CD4-positive, alpha-beta T cell (primary cell): Measurements from ENCODE around the gene RIMKLB. TPM values are rescaled to one million over a fixed set of nuclear protein-coding genes. Genes with fewer than 3 reads are reported as not detected.
"Not testable (repeated sequence)": the region's sequence is repeated elsewhere in the genome, so short reads cannot be mapped to it uniquely, and the experiment has no call there.

Experiments
- ATAC-seq: fragments of 200-7000 bp; cut with Tn5 transposase; one replicate; pipeline ENCODE4 v1.10.0; 2022; ENCODE audit warnings: mild to moderate bottlenecking; ENCODE audit not compliant: poor library complexity
- CTCF ChIA-PET: fragments of 350-600 bp; sonication (Branson Sonifier 250); formaldehyde crosslinking; loops from one replicate; lab custom pipeline; 2021; ENCODE audit warnings: antibody characterized with exemption, inconsistent platforms; lab: Charles Lee
- POLR2A ChIA-PET: fragments of 350-600 bp; sonication (Branson Sonifier 250); formaldehyde crosslinking; loops from one replicate; lab custom pipeline; 2021; ENCODE audit warnings: antibody characterized with exemption, inconsistent platforms; lab: Charles Lee
- DNase-seq, 14 experiments: peaks; one replicate each; pipeline ENCODE4 v3.0.0-alpha.2; 2013 to 2020; ENCODE audit warnings: mixed read lengths in 2 of 14
- H3K27ac ChIP-seq, 2 donors: one replicate each; pipeline versions ENCODE4 v1.5.1 to v1.7.0; 2013; ENCODE audit warnings: low read length in 2 of 2, low read depth in 1 of 2, mild to moderate bottlenecking in 1 of 2
- H3K27me3 ChIP-seq, 2 experiments: 1 replicate in 1 of 2; 2 replicates in 1 of 2; pipeline versions ENCODE4 v1.6.1 to v1.7.0; 2013; ENCODE audit warnings: low read length in 2 of 2, control low read depth in 1 of 2, mild to moderate bottlenecking in 1 of 2, moderate library complexity in 1 of 2; ENCODE audit not compliant: insufficient read depth in 2 of 2, control insufficient read depth in 1 of 2
- H3K36me3 ChIP-seq: one replicate; pipeline ENCODE4 v1.6.1; 2013; ENCODE audit warnings: low read length, control low read depth; ENCODE audit not compliant: insufficient read depth
- H3K4me1 ChIP-seq: one replicate; pipeline ENCODE4 v1.6.1; 2013; ENCODE audit warnings: low read length, control low read depth; ENCODE audit not compliant: insufficient read depth
- H3K4me3 ChIP-seq: one replicate; pipeline ENCODE4 v1.5.1; 2013; ENCODE audit warnings: mild to moderate bottlenecking, low read length, moderate library complexity
- H3K9me3 ChIP-seq, 2 experiments: 1 replicate in 1 of 2; 2 replicates in 1 of 2; pipeline versions ENCODE4 v1.6.1 to v1.7.0; 2013; ENCODE audit warnings: low read length in 2 of 2, mild to moderate bottlenecking in 2 of 2, control low read depth in 1 of 2, moderate library complexity in 1 of 2; ENCODE audit not compliant: control insufficient read depth in 1 of 2, insufficient read depth in 1 of 2
- H3K27ac Mint-ChIP-seq: one replicate; pipeline ENCODE4 v1.8.0; 2020; ENCODE audit warnings: mixed read lengths
- H3K27me3 Mint-ChIP-seq: one replicate; pipeline ENCODE4 v1.8.0; 2021; ENCODE audit warnings: mixed read lengths
- H3K36me3 Mint-ChIP-seq: one replicate; pipeline ENCODE4 v1.8.0; 2021; ENCODE audit warnings: low read depth, mixed read lengths
- H3K4me1 Mint-ChIP-seq: one replicate; pipeline ENCODE4 v1.8.0; 2021; ENCODE audit warnings: low read depth, mixed read lengths
- H3K4me3 Mint-ChIP-seq: one replicate; pipeline ENCODE4 v1.8.0; 2020; ENCODE audit warnings: mild to moderate bottlenecking, mixed read lengths
- H3K9me3 Mint-ChIP-seq: one replicate; pipeline ENCODE4 v1.8.0; 2020; ENCODE audit warnings: mixed read lengths
- intact Hi-C, 2 experiments: fragments of 100-400 bp; cut with DNase I in 1 of 2; cut with micrococcal nuclease in 1 of 2; formaldehyde crosslinking; loops; one replicate each; pipeline versions ENCODE4 v1.15.1 to v1.9.0; 2023 to 2025; cut with DNase I, micrococcal nuclease
- total RNA-seq, 174 experiments: library from RNA in 2 of 174; stranded (reverse) in 2 of 174; gene quantifications; one replicate each; pipeline ENCODE4 v1.2.3 and lab custom pipeline; 2021 to 2026
- TF ChIP-seq, protein P1 (sequence below): fragments of 200-600 bp; IDR thresholded peaks from one replicate; pipeline ENCODE4 v1.8.0; 2022; ENCODE audit warnings: antibody characterized with exemption, mild to moderate bottlenecking

RIMKLB gene
- total RNA-seq, 2 experiments from 2014 or later, result 14.8 to 15.2 TPM

DNA sequence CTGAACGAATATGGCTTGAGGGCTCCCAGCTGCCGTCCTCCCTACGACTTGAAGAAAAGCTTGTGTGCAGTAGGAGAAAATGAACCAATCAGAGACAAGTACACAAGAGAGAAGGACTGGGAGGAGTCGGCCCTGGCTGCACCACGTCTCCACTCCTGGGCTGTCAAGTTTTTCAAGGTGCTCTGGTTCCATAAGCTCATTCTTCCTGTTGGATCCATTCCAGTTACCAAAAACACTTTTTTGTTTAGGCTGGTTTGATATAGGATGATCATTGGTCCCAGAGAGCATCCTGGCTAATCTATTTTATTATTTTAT, 121.8 kb downstream of the RIMKLB start:
- H3K4me1 ChIP-seq, result no peaks in the 10 kb centered on the region

DNA sequence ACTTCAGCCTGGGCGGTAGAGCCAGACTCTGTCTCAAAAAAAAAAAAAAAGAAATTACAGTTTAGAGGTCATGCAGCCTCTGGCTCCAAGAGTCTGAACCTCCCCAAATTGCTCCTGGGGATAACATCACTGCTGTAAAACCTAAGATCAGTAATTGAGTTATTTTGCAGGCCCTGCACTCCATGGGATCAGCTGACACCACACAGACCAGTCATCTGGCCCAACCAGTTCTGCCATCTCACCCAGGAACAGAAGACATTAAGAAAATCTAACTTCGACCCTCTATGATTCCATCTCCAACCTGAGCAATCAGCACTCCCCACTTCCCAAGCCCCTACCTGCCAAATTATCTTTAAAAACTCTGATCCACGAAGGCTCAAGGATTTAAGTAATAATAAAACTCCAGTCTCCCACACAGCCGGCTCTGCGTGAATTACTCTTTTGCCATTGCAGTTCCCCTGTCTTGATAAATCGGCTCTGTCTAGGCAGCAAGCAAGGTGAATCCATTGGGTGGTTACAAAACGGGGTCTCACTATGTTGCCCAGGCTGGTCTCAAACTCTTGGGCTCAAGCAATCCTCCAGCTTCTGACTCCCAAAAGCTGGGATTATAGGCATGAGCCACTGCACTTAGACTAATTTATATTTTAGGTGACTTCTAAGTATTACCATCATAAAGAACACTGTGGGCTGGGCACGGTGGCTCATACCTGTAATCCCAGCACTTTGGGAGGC, 123.1 kb downstream of the RIMKLB start:
- intact Hi-C loops, H3K36me3 Mint-ChIP-seq, CTCF ChIA-PET, ATAC-seq, H3K4me1 ChIP-seq, H3K27me3 ChIP-seq, H3K4me1 Mint-ChIP-seq, POLR2A ChIA-PET, H3K36me3 ChIP-seq, H3K9me3 Mint-ChIP-seq, H3K27ac Mint-ChIP-seq, H3K27me3 Mint-ChIP-seq, H3K9me3 ChIP-seq, DNase-seq, H3K4me3 Mint-ChIP-seq, H3K27ac ChIP-seq, H3K4me3 ChIP-seq: not testable (repeated sequence)

More for the DNA sequence above, 121.8 kb downstream of the RIMKLB start:
- no peak overlapping the region for H3K4me3 Mint-ChIP-seq
- no peaks in the 10 kb centered on the region for H3K27me3 Mint-ChIP-seq
- no peaks in the 10 kb centered on the region for H3K9me3 Mint-ChIP-seq
- H3K27ac ChIP-seq, result no peak overlapping the region
- no peak for DNase-seq
- intact Hi-C loops, result no loop called here
- H3K4me1 Mint-ChIP-seq, result no peaks in the 10 kb centered on the region
- no peaks in the 10 kb centered on the region for H3K36me3 Mint-ChIP-seq
- ChIA-PET CTCF (no interaction called here), POLR2A (no interaction called here)
- no peak overlapping the region for H3K27ac Mint-ChIP-seq
- no peak overlapping the region for H3K4me3 ChIP-seq
- TF ChIP-seq, protein P1, sequence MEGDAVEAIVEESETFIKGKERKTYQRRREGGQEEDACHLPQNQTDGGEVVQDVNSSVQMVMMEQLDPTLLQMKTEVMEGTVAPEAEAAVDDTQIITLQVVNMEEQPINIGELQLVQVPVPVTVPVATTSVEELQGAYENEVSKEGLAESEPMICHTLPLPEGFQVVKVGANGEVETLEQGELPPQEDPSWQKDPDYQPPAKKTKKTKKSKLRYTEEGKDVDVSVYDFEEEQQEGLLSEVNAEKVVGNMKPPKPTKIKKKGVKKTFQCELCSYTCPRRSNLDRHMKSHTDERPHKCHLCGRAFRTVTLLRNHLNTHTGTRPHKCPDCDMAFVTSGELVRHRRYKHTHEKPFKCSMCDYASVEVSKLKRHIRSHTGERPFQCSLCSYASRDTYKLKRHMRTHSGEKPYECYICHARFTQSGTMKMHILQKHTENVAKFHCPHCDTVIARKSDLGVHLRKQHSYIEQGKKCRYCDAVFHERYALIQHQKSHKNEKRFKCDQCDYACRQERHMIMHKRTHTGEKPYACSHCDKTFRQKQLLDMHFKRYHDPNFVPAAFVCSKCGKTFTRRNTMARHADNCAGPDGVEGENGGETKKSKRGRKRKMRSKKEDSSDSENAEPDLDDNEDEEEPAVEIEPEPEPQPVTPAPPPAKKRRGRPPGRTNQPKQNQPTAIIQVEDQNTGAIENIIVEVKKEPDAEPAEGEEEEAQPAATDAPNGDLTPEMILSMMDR, result no peak
- H3K36me3 ChIP-seq, result no peaks in the 10 kb centered on the region
- no peaks in the 10 kb centered on the region for H3K27me3 ChIP-seq
- no peaks in the 10 kb centered on the region for H3K9me3 ChIP-seq
- no peak for ATAC-seq

DNA sequence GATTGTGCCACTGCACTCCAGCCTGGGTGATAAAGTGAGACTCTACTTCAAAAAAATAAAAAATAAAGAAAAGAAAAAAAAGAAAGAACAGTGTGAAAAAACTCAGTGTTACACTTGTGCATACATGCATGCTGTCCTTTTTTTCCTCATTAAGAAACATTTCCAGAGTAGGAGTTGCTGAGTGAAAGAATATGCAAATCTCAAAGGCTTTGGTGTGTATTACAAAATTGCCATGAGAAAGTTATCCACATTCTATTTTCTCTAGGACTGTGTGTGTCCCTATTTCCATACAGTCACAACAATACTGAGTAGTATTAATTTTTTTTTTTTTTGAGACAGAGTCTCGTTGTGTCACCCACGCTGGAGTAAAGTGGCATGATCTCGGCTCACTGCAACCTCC, 123.8 kb downstream of the RIMKLB start:
- Mint-ChIP-seq H3K4me3 (no peak overlapping the region), H3K27me3 (no peaks in the 10 kb centered on the region), H3K4me1 (no peaks in the 10 kb centered on the region), H3K27ac (no peak overlapping the region), H3K9me3 (no peaks in the 10 kb centered on the region), H3K36me3 (no peaks in the 10 kb centered on the region)
- TF ChIP-seq, protein P1, result no peak
- Histone ChIP-seq H3K27me3 (no peaks in the 10 kb centered on the region), H3K27ac (no peak overlapping the region), H3K36me3 (no peaks in the 10 kb centered on the region), H3K9me3 (peaks cover 0 to 4% of the 10 kb centered on the region in 2 experiments), H3K4me3 (no peak overlapping the region), H3K4me1 (no peaks in the 10 kb centered on the region)
- DNase-seq (no peak), ATAC-seq (no peak)
- POLR2A ChIA-PET, result no interaction called here
- intact Hi-C loops, result no loop called here
- CTCF ChIA-PET, result no interaction called here

DNA sequence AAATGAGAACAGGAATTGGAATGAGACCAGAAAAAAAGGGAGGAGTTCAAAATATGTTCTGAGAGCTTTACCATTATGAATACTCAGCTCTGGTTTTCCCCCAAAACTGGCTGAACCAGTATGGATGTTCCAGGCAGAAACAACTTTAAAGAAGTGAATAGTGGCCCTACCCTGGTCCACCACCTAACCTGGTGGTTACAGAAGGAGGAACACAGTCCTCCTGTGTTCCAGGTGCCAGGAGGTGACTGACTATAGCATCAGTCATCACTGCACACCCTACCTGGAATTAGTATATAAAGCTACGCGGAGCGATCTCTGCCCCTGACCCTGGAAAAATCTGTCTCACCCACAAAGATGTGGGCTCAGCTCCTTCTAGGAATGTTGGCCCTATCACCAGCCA, 124.5 kb downstream of the RIMKLB start, which contains the start of gene A2ML1:
TSS of gene A2ML1 (plus strand) at position 324 of the 400 bp plus-strand sequence. CDS start at position 355, 31 bp downstream.
- TF ChIP-seq, protein P1, result no peak
- Mint-ChIP-seq H3K4me3 (no peak within 1 kb of the TSS), H3K27me3 (peaks cover 6% of the 10 kb centered on the region), H3K4me1 (no peaks in the 10 kb centered on the region), H3K36me3 (no peaks in the 10 kb centered on the region), H3K9me3 (no peaks in the 10 kb centered on the region), H3K27ac (no peak within 1 kb of the TSS)
- Histone ChIP-seq H3K27ac (no peak within 1 kb of the TSS), H3K4me3 (no peak within 1 kb of the TSS), H3K4me1 (no peaks in the 10 kb centered on the region), H3K9me3 (peaks cover 0 to 6% of the 10 kb centered on the region in 2 experiments), H3K27me3 (no peaks in the 10 kb centered on the region), H3K36me3 (no peaks in the 10 kb centered on the region)
- no peak for DNase-seq
- ATAC-seq, result no peak
- intact Hi-C loops, result no loop called here
- CTCF ChIA-PET, result no interaction called here
- POLR2A ChIA-PET, result no interaction called here
